ENCODE results near the gene WWOX.

WWOX gene

GRCh38 chr16:78473031-78473699, 373.7 kb downstream of the WWOX start:
- no peaks in the 10 kb centered on the region for H3K27me3 ChIP-seq (replicated peaks; ENCODE audit: control insufficient read depth, insufficient read depth, low read length)
- no peaks in the 10 kb centered on the region for H3K36me3 ChIP-seq (ENCODE audit: control insufficient read depth, insufficient read depth, low read length)
- TF ChIP-seq, protein P1, sequence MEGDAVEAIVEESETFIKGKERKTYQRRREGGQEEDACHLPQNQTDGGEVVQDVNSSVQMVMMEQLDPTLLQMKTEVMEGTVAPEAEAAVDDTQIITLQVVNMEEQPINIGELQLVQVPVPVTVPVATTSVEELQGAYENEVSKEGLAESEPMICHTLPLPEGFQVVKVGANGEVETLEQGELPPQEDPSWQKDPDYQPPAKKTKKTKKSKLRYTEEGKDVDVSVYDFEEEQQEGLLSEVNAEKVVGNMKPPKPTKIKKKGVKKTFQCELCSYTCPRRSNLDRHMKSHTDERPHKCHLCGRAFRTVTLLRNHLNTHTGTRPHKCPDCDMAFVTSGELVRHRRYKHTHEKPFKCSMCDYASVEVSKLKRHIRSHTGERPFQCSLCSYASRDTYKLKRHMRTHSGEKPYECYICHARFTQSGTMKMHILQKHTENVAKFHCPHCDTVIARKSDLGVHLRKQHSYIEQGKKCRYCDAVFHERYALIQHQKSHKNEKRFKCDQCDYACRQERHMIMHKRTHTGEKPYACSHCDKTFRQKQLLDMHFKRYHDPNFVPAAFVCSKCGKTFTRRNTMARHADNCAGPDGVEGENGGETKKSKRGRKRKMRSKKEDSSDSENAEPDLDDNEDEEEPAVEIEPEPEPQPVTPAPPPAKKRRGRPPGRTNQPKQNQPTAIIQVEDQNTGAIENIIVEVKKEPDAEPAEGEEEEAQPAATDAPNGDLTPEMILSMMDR (IDR thresholded peaks at IDR 0.05; ENCODE audit: insufficient read depth, low read length, poor library complexity, severe bottlenecking), result no peak
- H3K4me3 ChIP-seq (replicated peaks; ENCODE audit: low read depth, low read length), result no peak overlapping the region
- DNase-seq (ENCODE audit: extremely low read depth, insufficient read length), result no peak

DNA sequence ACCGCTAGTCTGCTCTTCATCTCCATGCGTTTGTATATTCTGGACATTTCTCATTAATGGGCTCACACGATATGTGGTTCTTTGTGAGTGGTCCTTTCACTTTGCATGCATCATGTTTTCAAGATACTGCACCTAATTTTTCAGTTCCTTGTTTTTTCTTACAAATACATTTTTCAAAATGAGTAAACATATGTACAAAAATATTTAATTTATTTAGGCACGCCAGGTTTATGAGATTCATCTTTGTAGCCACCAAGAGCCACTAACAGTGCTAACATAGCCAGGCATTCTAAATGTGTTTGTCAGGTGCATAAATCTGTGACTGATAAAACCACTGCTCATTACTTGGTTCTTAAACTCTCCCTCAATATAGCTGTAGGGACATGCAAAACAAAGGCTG, 375.3 kb downstream of the WWOX start:
- Histone ChIP-seq H3K4me3 (replicated peaks; ENCODE audit: low read depth, low read length) (no peak overlapping the region), H3K36me3 (ENCODE audit: control insufficient read depth, insufficient read depth, low read length) (no peaks in the 10 kb centered on the region), H3K27me3 (replicated peaks; ENCODE audit: control insufficient read depth, insufficient read depth, low read length) (no peaks in the 10 kb centered on the region)
- DNase-seq (ENCODE audit: extremely low read depth, insufficient read length), result peak; percentile 56
- TF ChIP-seq, protein P1 (IDR thresholded peaks at IDR 0.05; ENCODE audit: insufficient read depth, low read length, poor library complexity, severe bottlenecking), result no peak

DNA sequence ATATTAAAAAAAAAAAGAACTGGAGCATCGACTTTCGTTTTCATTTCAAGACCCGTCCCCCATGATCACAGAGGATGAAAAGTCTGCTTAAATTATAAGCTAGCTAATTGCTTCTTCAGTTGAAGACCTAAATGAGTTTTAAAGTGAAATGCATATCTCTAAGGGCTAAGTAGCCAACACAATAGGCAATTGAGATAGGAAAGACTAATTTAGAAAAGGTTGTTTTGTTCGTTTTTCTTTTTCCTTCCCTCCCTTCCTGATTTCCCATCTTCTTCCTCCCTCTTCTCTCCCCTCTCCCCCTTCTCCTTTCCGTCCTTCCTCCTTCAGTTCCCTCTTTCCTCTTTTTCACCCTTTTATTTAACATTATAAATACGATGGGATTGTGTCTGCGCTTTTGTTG, 377.2 kb downstream of the WWOX start:
- DNase-seq (ENCODE audit: extremely low read depth, insufficient read length), result no peak
- no peaks in the 10 kb centered on the region for H3K27me3 ChIP-seq (replicated peaks; ENCODE audit: control insufficient read depth, insufficient read depth, low read length)
- no peak overlapping the region for H3K4me3 ChIP-seq (replicated peaks; ENCODE audit: low read depth, low read length)
- TF ChIP-seq, protein P1 (IDR thresholded peaks at IDR 0.05; ENCODE audit: insufficient read depth, low read length, poor library complexity, severe bottlenecking), result no peak
- no peaks in the 10 kb centered on the region for H3K36me3 ChIP-seq (ENCODE audit: control insufficient read depth, insufficient read depth, low read length)

GRCh38 chr16:78478267-78478861, 378.9 kb downstream of the WWOX start:
- TF ChIP-seq, protein P1 (IDR thresholded peaks at IDR 0.05; ENCODE audit: insufficient read depth, low read length, poor library complexity, severe bottlenecking), result peak; percentile 29
- Histone ChIP-seq H3K4me3 (replicated peaks; ENCODE audit: low read depth, low read length) (no peak overlapping the region), H3K27me3 (replicated peaks; ENCODE audit: control insufficient read depth, insufficient read depth, low read length) (no peaks in the 10 kb centered on the region), H3K36me3 (ENCODE audit: control insufficient read depth, insufficient read depth, low read length) (no peaks in the 10 kb centered on the region)
- DNase-seq (ENCODE audit: extremely low read depth, insufficient read length), result no peak

DNA sequence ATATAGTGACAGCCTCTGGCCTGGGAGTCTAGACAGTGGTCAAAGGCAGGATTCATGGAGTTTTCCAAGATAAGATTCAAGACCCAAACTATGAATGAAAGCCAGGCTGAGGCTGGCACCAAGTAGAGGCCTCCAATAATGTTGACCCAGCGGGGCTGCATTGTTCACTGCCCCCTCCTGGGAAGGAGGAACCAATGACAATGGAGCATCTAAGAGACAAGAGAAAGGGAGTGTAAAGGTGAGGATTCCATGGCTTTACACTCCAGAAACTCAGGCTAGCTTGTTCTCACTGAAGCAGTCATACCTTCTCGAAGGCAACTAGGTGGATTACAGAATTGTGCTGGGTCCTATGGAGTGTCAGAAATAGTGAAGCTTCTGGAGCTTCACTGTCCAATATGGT, 380.3 kb downstream of the WWOX start:
- no peak for DNase-seq (ENCODE audit: extremely low read depth, insufficient read length)
- no peaks in the 10 kb centered on the region for H3K36me3 ChIP-seq (ENCODE audit: control insufficient read depth, insufficient read depth, low read length)
- TF ChIP-seq, protein P1 (IDR thresholded peaks at IDR 0.05; ENCODE audit: insufficient read depth, low read length, poor library complexity, severe bottlenecking), result no peak
- H3K27me3 ChIP-seq (replicated peaks; ENCODE audit: control insufficient read depth, insufficient read depth, low read length), result no peaks in the 10 kb centered on the region
- no peak overlapping the region for H3K4me3 ChIP-seq (replicated peaks; ENCODE audit: low read depth, low read length)
